Measurements from ENCODE around the gene TAF11L2.

DNA sequence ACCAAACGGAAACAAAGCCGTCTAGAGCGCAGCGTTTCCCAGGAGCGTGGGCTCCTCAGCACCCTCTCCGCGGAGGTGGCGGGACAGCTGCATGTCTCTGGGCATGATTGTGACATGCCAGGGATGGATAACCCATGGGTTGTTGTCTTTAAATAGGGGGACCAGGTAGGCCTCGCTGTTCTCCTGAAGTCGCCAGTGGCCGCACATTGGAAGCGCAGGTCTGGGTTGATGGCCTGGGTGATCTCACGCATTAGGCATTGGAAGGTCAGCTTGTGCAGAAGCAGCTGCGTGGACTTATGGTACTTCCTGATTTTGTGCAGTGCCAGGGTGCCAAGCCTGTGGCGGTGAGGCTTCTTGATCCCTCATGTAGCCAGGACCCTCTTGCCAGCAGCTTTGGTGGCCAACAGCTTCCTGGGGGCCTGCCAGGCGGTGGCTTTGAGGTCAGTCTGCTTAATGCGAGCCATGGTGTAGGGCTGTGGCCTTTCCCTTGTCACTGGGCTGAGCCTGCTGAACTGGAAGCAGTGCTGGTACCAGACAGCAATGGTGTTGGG, 13.8 kb downstream of the TAF11L2 start:
- TF ChIP-seq, protein P1, sequence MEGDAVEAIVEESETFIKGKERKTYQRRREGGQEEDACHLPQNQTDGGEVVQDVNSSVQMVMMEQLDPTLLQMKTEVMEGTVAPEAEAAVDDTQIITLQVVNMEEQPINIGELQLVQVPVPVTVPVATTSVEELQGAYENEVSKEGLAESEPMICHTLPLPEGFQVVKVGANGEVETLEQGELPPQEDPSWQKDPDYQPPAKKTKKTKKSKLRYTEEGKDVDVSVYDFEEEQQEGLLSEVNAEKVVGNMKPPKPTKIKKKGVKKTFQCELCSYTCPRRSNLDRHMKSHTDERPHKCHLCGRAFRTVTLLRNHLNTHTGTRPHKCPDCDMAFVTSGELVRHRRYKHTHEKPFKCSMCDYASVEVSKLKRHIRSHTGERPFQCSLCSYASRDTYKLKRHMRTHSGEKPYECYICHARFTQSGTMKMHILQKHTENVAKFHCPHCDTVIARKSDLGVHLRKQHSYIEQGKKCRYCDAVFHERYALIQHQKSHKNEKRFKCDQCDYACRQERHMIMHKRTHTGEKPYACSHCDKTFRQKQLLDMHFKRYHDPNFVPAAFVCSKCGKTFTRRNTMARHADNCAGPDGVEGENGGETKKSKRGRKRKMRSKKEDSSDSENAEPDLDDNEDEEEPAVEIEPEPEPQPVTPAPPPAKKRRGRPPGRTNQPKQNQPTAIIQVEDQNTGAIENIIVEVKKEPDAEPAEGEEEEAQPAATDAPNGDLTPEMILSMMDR (optimal IDR thresholded peaks at IDR 0.05 in 1 of 3, IDR thresholded peaks at IDR 0.05 in 1 of 3, conservative IDR thresholded peaks at IDR 0.05 in 1 of 3; ENCODE audit: extremely low read depth in 1 of 3, insufficient read depth in 2 of 3, low read length in 3 of 3): no peak
- no peak for TF ChIP-seq EZH2 (IDR thresholded peaks at IDR 0.05; ENCODE audit: low read length)
